GM23248 (cell line): ENCODE data around the gene SIRT7.

Source experiments
- EZH2 ChIP-seq: fragments of 200-600 bp; sonication (generic); IDR thresholded peaks from 2 replicates; pipeline ENCODE4 v1.6.1; 2018; ENCODE audit warnings: antibody characterized with exemption, mild to moderate bottlenecking; ENCODE audit not compliant: insufficient read depth, poor library complexity, severe bottlenecking
- EZH2phosphoT487 ChIP-seq: fragments of 200-600 bp; sonication (generic); IDR thresholded peaks from 2 replicates; pipeline ENCODE4 v1.6.1; 2018; ENCODE audit warnings: antibody characterized with exemption, moderate library complexity, mild to moderate bottlenecking, low read depth; ENCODE audit not compliant: insufficient read depth

DNA sequence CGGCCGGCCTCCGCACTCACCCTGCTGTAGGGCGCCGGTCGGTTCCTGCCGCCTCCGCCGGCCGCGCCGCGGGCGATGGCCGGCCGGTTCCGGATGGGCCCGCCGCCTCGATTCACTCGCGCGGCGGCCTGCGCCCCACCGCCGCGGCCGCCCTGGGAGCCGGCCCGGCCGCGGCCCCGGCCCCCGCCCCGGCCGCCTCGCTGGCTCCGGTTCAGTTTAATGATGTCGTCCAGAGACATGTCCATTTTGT lies 26.7 kb downstream of the SIRT7 start:
- TF ChIP-seq EZH2 = no peak
- TF ChIP-seq EZH2phosphoT487 = no peak
